Activated T-helper 2 cell treated with anti-CD3 and anti-CD28 coated beads, Interferon-gamma antibody, Interleukin-2, Interleukin-4, amounts not matched to agents 10 μg/mL and 5 μg/mL and 100 μg/mL, durations not matched to agents 14 hours and 24 hours and 36 hours (primary cell): ENCODE data around the gene SEC31B. TPM values are rescaled to one million over a fixed set of nuclear protein-coding genes. Genes with fewer than 3 reads are reported as not detected.

Experiments used
- DNase-seq: peaks from one replicate; pipeline ENCODE4 v3.0.0; 2021; ENCODE audit warnings: low spot score
- H3K27ac Mint-ChIP-seq: one replicate; pipeline ENCODE4 v1.8.0; 2021; ENCODE audit warnings: mixed read lengths
- H3K27me3 Mint-ChIP-seq: one replicate; pipeline ENCODE4 v1.8.0; 2021; ENCODE audit warnings: low read depth, mixed read lengths
- H3K36me3 Mint-ChIP-seq: one replicate; pipeline ENCODE4 v1.8.0; 2021; ENCODE audit warnings: low read depth, mixed read lengths
- H3K4me1 Mint-ChIP-seq: one replicate; pipeline ENCODE4 v1.8.0; 2021; ENCODE audit warnings: low read depth, mixed read lengths
- H3K4me3 Mint-ChIP-seq: one replicate; pipeline ENCODE4 v1.8.0; 2021; ENCODE audit warnings: low read depth, mild to moderate bottlenecking, moderate library complexity, mixed read lengths
- H3K9me3 Mint-ChIP-seq: one replicate; pipeline ENCODE4 v1.8.0; 2021; ENCODE audit warnings: mixed read lengths
- intact Hi-C: fragments of 100-400 bp; cut with micrococcal nuclease; formaldehyde crosslinking; loops from one replicate; pipeline ENCODE4 v1.15.1; 2023
- total RNA-seq: library from RNA; stranded (reverse); gene quantifications from 2 replicates; pipeline ENCODE4 v1.2.3, GENCODE V29; 2022

Gene SEC31B, protein sequence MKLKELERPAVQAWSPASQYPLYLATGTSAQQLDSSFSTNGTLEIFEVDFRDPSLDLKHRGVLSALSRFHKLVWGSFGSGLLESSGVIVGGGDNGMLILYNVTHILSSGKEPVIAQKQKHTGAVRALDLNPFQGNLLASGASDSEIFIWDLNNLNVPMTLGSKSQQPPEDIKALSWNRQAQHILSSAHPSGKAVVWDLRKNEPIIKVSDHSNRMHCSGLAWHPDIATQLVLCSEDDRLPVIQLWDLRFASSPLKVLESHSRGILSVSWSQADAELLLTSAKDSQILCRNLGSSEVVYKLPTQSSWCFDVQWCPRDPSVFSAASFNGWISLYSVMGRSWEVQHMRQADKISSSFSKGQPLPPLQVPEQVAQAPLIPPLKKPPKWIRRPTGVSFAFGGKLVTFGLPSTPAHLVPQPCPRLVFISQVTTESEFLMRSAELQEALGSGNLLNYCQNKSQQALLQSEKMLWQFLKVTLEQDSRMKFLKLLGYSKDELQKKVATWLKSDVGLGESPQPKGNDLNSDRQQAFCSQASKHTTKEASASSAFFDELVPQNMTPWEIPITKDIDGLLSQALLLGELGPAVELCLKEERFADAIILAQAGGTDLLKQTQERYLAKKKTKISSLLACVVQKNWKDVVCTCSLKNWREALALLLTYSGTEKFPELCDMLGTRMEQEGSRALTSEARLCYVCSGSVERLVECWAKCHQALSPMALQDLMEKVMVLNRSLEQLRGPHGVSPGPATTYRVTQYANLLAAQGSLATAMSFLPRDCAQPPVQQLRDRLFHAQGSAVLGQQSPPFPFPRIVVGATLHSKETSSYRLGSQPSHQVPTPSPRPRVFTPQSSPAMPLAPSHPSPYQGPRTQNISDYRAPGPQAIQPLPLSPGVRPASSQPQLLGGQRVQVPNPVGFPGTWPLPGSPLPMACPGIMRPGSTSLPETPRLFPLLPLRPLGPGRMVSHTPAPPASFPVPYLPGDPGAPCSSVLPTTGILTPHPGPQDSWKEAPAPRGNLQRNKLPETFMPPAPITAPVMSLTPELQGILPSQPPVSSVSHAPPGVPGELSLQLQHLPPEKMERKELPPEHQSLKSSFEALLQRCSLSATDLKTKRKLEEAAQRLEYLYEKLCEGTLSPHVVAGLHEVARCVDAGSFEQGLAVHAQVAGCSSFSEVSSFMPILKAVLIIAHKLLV
- total RNA-seq, result 57.4 and 60.6 TPM in 2 replicates

GRCh38 chr10:100519311-100520051 lies at the start of gene SEC31B:
Gene SEC31B, minus strand, starts transcription at chr10:100519861. Its CDS starts 2,909 bp downstream, at chr10:100516952.
- Mint-ChIP-seq H3K4me1 (peaks cover 39% of the 10 kb centered on the region), H3K4me3 (no peak within 1 kb of the TSS), H3K27ac (no peak within 1 kb of the TSS), H3K9me3 (no peaks in the 10 kb centered on the region), H3K36me3 (peaks cover 55% of the 10 kb centered on the region), H3K27me3 (no peaks in the 10 kb centered on the region)
- DNase-seq, result no peak
- intact Hi-C loops, result loop anchor here (10.0 kb wide), 1 partner anchor 785 kb away; the partner anchor contains the start of genes COX15 and CUTC

GRCh38 chr10:100568912-100569311 lies 49.3 kb upstream of the SEC31B start:
- Mint-ChIP-seq H3K4me1 (peaks cover 4% of the 10 kb centered on the region), H3K27ac (no peak overlapping the region), H3K9me3 (no peaks in the 10 kb centered on the region), H3K27me3 (peaks cover 36% of the 10 kb centered on the region), H3K36me3 (no peaks in the 10 kb centered on the region), H3K4me3 (no peak overlapping the region)
- intact Hi-C loops, result loop anchor here (10.0 kb wide), 1 partner anchor 86 kb away; no protein-coding TSS in a partner anchor
- no peak for DNase-seq

DNA sequence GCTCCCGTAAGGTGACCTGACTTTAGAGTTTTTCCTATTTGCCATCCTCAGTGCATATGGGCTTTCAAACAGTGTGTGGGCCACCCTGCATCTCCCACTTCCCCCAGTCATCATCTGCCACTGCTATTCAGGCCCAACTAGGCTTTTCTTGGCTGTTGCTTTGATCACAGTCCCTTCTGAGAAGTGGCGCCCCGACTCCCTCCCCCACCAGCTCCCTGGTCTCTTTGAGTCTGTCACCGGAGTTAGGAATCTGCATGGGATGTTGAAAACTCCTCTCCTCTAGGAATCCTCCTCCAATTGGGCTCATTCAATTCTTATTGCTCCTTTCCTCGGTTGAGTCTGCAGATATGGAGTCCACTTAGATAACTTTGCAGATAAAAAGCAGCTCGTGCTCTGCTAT lies 48.2 kb upstream of the SEC31B start:
- Mint-ChIP-seq H3K4me3 (no peak overlapping the region), H3K4me1 (peaks cover 6% of the 10 kb centered on the region), H3K27me3 (peaks cover 39% of the 10 kb centered on the region), H3K9me3 (no peaks in the 10 kb centered on the region), H3K27ac (no peak overlapping the region), H3K36me3 (peaks cover 2% of the 10 kb centered on the region)
- DNase-seq, result no peak
- intact Hi-C loops, result loop anchor here (10.0 kb wide), 1 partner anchor 87 kb away; no protein-coding TSS in a partner anchor

GRCh38 chr10:100567249-100567648 lies 47.6 kb upstream of the SEC31B start:
- Mint-ChIP-seq H3K4me3 (no peak overlapping the region), H3K27me3 (peaks cover 38% of the 10 kb centered on the region)
- intact Hi-C loops, result loop anchor here (10.0 kb wide), 1 partner anchor 88 kb away; no protein-coding TSS in a partner anchor

DNA sequence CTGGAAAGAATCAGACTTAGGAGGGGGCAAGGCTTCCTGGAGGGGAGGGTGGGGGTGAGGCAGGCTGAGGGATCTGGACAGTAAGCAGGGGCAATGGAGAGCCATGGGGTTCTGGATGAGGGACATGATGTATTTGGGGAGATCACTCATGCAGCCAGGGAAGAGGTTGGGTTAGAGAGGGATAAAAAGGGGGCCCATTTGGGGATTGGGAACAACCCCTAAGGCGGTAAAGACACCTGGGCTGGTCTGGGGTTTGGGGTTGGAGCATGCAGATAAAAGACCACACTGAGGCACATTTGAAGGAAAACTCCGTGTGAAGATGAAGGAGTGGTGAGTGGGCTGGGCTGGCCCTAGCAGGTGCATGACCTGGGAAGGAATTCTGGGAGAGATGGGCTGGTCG lies 46.9 kb upstream of the SEC31B start:
- intact Hi-C loops, result loop anchor here (10.0 kb wide), 1 partner anchor 88 kb away; no protein-coding TSS in a partner anchor
- Mint-ChIP-seq H3K9me3 (no peaks in the 10 kb centered on the region), H3K36me3 (peaks cover 3% of the 10 kb centered on the region), H3K4me1 (peaks cover 8% of the 10 kb centered on the region), H3K4me3 (no peak overlapping the region), H3K27me3 (peaks cover 38% of the 10 kb centered on the region), H3K27ac (no peak overlapping the region)
- DNase-seq, result no peak

More at GRCh38 chr10:100567249-100567648, 47.6 kb upstream of the SEC31B start:
- no peaks in the 10 kb centered on the region for H3K9me3 Mint-ChIP-seq
- peaks cover 8% of the 10 kb centered on the region for H3K4me1 Mint-ChIP-seq
- no peak for DNase-seq
- H3K27ac Mint-ChIP-seq, result no peak overlapping the region
- peaks cover 3% of the 10 kb centered on the region for H3K36me3 Mint-ChIP-seq

DNA sequence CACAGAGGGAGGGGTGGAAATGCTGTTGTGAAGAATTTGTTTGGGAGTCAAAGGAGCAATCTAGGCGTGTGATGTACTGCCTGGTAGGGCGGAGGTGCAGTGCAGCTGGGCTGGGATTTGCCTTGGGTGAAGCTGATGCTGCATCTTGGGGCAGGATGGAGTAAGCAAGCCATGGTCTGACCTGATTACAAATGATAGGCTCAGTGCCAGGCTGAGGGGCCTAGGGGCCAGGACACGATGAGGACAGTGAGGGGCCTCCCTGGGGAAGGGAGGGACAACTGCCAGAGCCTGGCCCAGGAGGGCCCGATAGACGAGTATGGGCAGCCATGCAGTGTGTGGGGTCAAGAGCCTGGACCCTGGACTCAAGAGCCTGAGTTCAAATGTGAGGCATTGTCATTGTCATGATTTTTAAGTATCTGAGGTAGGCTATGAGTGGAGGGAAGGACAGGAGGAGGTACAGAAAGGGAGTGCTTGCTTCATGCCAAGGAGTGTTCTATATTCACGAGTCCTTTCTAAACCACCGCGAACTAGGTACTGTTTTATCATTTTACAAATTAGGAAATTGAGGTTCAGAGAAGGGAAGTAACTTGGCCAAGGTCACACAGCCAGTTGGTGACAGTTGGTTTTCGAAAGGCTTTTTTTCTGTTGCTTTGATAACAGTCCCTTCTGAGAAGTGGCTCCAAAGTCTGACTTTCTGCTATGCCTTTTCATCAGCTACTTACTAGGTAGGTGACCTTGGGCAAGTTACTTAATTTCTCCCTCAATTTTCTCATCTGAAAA lies 45.7 kb upstream of the SEC31B start:
- Mint-ChIP-seq H3K4me1 (peaks cover 12% of the 10 kb centered on the region), H3K27ac (no peak overlapping the region), H3K27me3 (peaks cover 38% of the 10 kb centered on the region), H3K4me3 (no peak overlapping the region), H3K9me3 (no peaks in the 10 kb centered on the region), H3K36me3 (peaks cover 12% of the 10 kb centered on the region)
- no peak for DNase-seq
- intact Hi-C loops, result loop anchor here (10.0 kb wide), 1 partner anchor 89 kb away; no protein-coding TSS in a partner anchor

GRCh38 chr10:100562008-100562672 lies 42.5 kb upstream of the SEC31B start:
- H3K27me3 Mint-ChIP-seq, result peaks cover 36% of the 10 kb centered on the region
- no peak overlapping the region for H3K4me3 Mint-ChIP-seq
- H3K4me1 Mint-ChIP-seq, result peaks cover 12% of the 10 kb centered on the region
- no peak overlapping the region for H3K27ac Mint-ChIP-seq
- DNase-seq, result peak; percentile 73
- H3K9me3 Mint-ChIP-seq, result no peaks in the 10 kb centered on the region
- intact Hi-C loops, result loop anchor here (1.0 to 10.0 kb wide), 2 partner anchors 93 to 181 kb away; no protein-coding TSS in a partner anchor
- peaks cover 21% of the 10 kb centered on the region for H3K36me3 Mint-ChIP-seq

- peaks cover 12% of the 10 kb centered on the region for H3K4me1 Mint-ChIP-seq
- peaks cover 25% of the 10 kb centered on the region for H3K27me3 Mint-ChIP-seq
- H3K4me3 Mint-ChIP-seq, result no peak overlapping the region
- peaks cover 26% of the 10 kb centered on the region for H3K36me3 Mint-ChIP-seq
- no peak overlapping the region for H3K27ac Mint-ChIP-seq
- H3K9me3 Mint-ChIP-seq, result no peaks in the 10 kb centered on the region
- intact Hi-C loops, result loop anchor here (10.0 kb wide), 1 partner anchor 94 kb away; no protein-coding TSS in a partner anchor
- no peak for DNase-seq
These were observed 41.3 kb upstream of the SEC31B start for GRCh38 chr10:100561005-100561404.

GRCh38 chr10:100560248-100560647 lies 40.6 kb upstream of the SEC31B start:
- no peak overlapping the region for H3K27ac Mint-ChIP-seq
- H3K4me1 Mint-ChIP-seq, result peaks cover 10% of the 10 kb centered on the region
- intact Hi-C loops, result loop anchor here (10.0 kb wide), 1 partner anchor 95 kb away; no protein-coding TSS in a partner anchor
- DNase-seq, result no peak
- H3K4me3 Mint-ChIP-seq, result no peak overlapping the region
- peaks cover 20% of the 10 kb centered on the region for H3K27me3 Mint-ChIP-seq
- peaks cover 30% of the 10 kb centered on the region for H3K36me3 Mint-ChIP-seq
- H3K9me3 Mint-ChIP-seq, result no peaks in the 10 kb centered on the region

- intact Hi-C loops, result no loop called here
- no peak overlapping the region for H3K4me3 Mint-ChIP-seq
These were observed 35.2 kb upstream of the SEC31B start for GRCh38 chr10:100554902-100555301.

DNA sequence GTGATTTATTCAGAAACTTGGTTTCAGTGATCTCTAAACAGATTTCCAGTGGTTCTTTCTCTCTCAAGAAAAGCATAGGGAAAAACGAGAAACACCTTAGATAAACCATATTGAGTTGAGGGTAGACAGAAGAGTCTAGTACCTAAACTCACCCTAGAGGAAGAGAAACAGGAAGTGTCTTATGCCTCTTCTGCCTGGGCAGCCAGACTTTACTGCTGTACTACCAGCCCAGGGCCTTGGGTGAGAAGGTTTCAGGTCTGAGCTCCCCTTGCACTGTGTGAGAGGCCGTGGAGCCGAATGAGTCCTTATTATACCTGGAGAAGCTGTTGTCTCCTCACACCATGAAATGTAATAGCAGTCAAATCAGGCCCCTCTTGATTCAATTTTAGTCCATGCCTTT lies 34.3 kb upstream of the SEC31B start:
- Mint-ChIP-seq H3K27ac (no peak overlapping the region), H3K4me1 (no peaks in the 10 kb centered on the region), H3K4me3 (no peak overlapping the region), H3K36me3 (peaks cover 40% of the 10 kb centered on the region), H3K9me3 (no peaks in the 10 kb centered on the region), H3K27me3 (no peaks in the 10 kb centered on the region)
- DNase-seq, result no peak
- intact Hi-C loops, result no loop called here

More at GRCh38 chr10:100554902-100555301, 35.2 kb upstream of the SEC31B start:
- no peak overlapping the region for H3K27ac Mint-ChIP-seq
- no peaks in the 10 kb centered on the region for H3K27me3 Mint-ChIP-seq
- H3K4me1 Mint-ChIP-seq, result no peaks in the 10 kb centered on the region
- H3K9me3 Mint-ChIP-seq, result no peaks in the 10 kb centered on the region
- peaks cover 30% of the 10 kb centered on the region for H3K36me3 Mint-ChIP-seq
- DNase-seq, result no peak
